Natural killer cell (primary cell): ENCODE measurements around the gene VSIG10L2. TPM values are rescaled to one million over a fixed set of nuclear protein-coding genes. Genes with fewer than 3 reads are reported as not detected.

Experiments used
- ATAC-seq, 3 donors: fragments of 150-1000 bp in 2 of 3; fragments of 200-7000 bp in 1 of 3; cut with Tn5 transposase; 1 replicate in 1 of 3; 2 replicates in 2 of 3; pipeline ENCODE4 v1.10.0; 2021; ENCODE audit warnings: mild to moderate bottlenecking in 2 of 3, moderate library complexity in 2 of 3
- DNase-seq, 2 donors: peaks; one replicate each; pipeline versions ENCODE4 v3.0.0 to v3.0.0-alpha.2; 2013 to 2021; ENCODE audit warnings: mixed read lengths in 1 of 2
- H3K27ac ChIP-seq: one replicate; pipeline ENCODE4 v1.5.1; 2013; ENCODE audit warnings: mild to moderate bottlenecking, low read length
- H3K27me3 ChIP-seq: one replicate; pipeline ENCODE4 v1.6.1; 2013; ENCODE audit warnings: low read length; ENCODE audit not compliant: control insufficient read depth, insufficient read depth
- H3K36me3 ChIP-seq: one replicate; pipeline ENCODE4 v1.6.1; 2013; ENCODE audit warnings: low read length; ENCODE audit not compliant: control insufficient read depth, insufficient read depth
- H3K4me1 ChIP-seq: one replicate; pipeline ENCODE4 v1.6.1; 2013; ENCODE audit warnings: low read length; ENCODE audit not compliant: control insufficient read depth, insufficient read depth
- H3K4me3 ChIP-seq: one replicate; pipeline ENCODE4 v1.5.1; 2013; ENCODE audit warnings: low read length
- H3K9me3 ChIP-seq: one replicate; pipeline ENCODE4 v1.6.1; 2013; ENCODE audit warnings: low read length; ENCODE audit not compliant: control insufficient read depth, insufficient read depth
- H3K27ac Mint-ChIP-seq, 2 donors: one replicate each; pipeline ENCODE4 v1.8.0; 2022; ENCODE audit warnings: mild to moderate bottlenecking in 2 of 2, mixed read lengths in 2 of 2, moderate library complexity in 1 of 2
- H3K27me3 Mint-ChIP-seq, 2 donors: one replicate each; pipeline ENCODE4 v1.8.0; 2022; ENCODE audit warnings: low read depth in 2 of 2, mixed read lengths in 2 of 2
- H3K36me3 Mint-ChIP-seq: one replicate; pipeline ENCODE4 v1.8.0; 2022; ENCODE audit warnings: mixed read lengths
- H3K4me1 Mint-ChIP-seq, 2 donors: one replicate each; pipeline ENCODE4 v1.8.0; 2022; ENCODE audit warnings: mixed read lengths in 2 of 2
- H3K4me3 Mint-ChIP-seq: one replicate; pipeline ENCODE4 v1.8.0; 2022; ENCODE audit warnings: mild to moderate bottlenecking, moderate library complexity, mixed read lengths
- H3K9me3 Mint-ChIP-seq, 2 donors: one replicate each; pipeline ENCODE4 v1.8.0; 2022; ENCODE audit warnings: mixed read lengths in 2 of 2
- WGBS: methylation state at CpG from one replicate; pipeline ENCODE4 v1.1.7; 2013; ENCODE audit warnings: missing lambda C conversion rate; ENCODE audit not compliant: insufficient coverage; 5-methylcytosine and 5-hydroxymethylcytosine counted together
- intact Hi-C: fragments of 100-400 bp; cut with micrococcal nuclease; formaldehyde crosslinking; loops from one replicate; pipeline ENCODE4 v1.14.2; 2022
- total RNA-seq, 4 donors: library from RNA; stranded (reverse); fragments of 120-200 nt in 1 of 4; gene quantifications; one replicate each; pipeline versions ENCODE4 v1.2.3 to v1.2.4, GENCODE V29; 2013 to 2022
- TF ChIP-seq, protein P1 (sequence below): fragments of 200-600 bp; IDR thresholded peaks from one replicate; pipeline ENCODE4 v1.8.0; 2022; ENCODE audit warnings: antibody characterized with exemption

VSIG10L2 gene
- total RNA-seq, 3 donors from 2014 or later (not counting 1 experiment from before 2014, with no cell fraction given) = not detected

DNA sequence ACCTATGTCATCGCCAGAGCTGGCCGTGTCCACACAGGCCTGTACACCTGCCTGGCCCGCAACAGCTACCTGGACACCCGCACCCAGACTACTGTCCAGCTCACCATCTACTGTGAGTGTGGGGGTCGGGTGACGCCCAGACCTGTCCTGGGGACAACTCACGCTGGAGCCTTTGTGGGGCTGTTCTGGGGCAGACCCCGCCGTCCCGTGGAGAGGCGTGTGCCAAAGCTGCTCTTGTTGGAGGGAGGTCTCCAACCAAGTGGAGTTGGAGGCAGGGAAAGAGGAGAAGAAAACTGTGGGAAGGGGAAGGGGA, 4.3 kb downstream of the VSIG10L2 start:
- no peak overlapping the region for H3K4me3 ChIP-seq
- 92% methylated on average over 11 of the region's 11 CpGs for WGBS
- no peaks in the 10 kb centered on the region for H3K9me3 ChIP-seq
- ATAC-seq (no peak), DNase-seq (no peak)
- H3K27me3 ChIP-seq = no peaks in the 10 kb centered on the region
- no peak overlapping the region for H3K27ac ChIP-seq
- no peak overlapping the region for H3K4me3 Mint-ChIP-seq
- TF ChIP-seq, protein P1, sequence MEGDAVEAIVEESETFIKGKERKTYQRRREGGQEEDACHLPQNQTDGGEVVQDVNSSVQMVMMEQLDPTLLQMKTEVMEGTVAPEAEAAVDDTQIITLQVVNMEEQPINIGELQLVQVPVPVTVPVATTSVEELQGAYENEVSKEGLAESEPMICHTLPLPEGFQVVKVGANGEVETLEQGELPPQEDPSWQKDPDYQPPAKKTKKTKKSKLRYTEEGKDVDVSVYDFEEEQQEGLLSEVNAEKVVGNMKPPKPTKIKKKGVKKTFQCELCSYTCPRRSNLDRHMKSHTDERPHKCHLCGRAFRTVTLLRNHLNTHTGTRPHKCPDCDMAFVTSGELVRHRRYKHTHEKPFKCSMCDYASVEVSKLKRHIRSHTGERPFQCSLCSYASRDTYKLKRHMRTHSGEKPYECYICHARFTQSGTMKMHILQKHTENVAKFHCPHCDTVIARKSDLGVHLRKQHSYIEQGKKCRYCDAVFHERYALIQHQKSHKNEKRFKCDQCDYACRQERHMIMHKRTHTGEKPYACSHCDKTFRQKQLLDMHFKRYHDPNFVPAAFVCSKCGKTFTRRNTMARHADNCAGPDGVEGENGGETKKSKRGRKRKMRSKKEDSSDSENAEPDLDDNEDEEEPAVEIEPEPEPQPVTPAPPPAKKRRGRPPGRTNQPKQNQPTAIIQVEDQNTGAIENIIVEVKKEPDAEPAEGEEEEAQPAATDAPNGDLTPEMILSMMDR = no peak
- no peaks in the 10 kb centered on the region for H3K36me3 ChIP-seq
- H3K27ac Mint-ChIP-seq = no peak overlapping the region
- H3K4me1 Mint-ChIP-seq = no peaks in the 10 kb centered on the region
- H3K9me3 Mint-ChIP-seq = no peaks in the 10 kb centered on the region
- H3K4me1 ChIP-seq = no peaks in the 10 kb centered on the region
- H3K27me3 Mint-ChIP-seq = peaks cover 5 to 7% of the 10 kb centered on the region in 2 donors
- no peaks in the 10 kb centered on the region for H3K36me3 Mint-ChIP-seq
- intact Hi-C loops = no loop called here

GRCh38 chr11:125950696-125951651, 5.1 kb downstream of the VSIG10L2 start:
- Mint-ChIP-seq H3K27me3 (peaks cover 5 to 7% of the 10 kb centered on the region in 2 donors), H3K4me3 (no peak overlapping the region), H3K9me3 (no peaks in the 10 kb centered on the region), H3K27ac (no peak overlapping the region), H3K36me3 (no peaks in the 10 kb centered on the region), H3K4me1 (no peaks in the 10 kb centered on the region)
- no peaks in the 10 kb centered on the region for H3K36me3 ChIP-seq
- intact Hi-C loops = no loop called here
- H3K27ac ChIP-seq = no peak overlapping the region
- no peak for DNase-seq
- peak in 1 of 3 donors; percentile 22 for ATAC-seq
- WGBS = 90% methylated on average over 15 of the region's 15 CpGs
- H3K27me3 ChIP-seq = no peaks in the 10 kb centered on the region
- H3K4me3 ChIP-seq = no peak overlapping the region
- TF ChIP-seq, protein P1 = no peak
- no peaks in the 10 kb centered on the region for H3K9me3 ChIP-seq
- H3K4me1 ChIP-seq = no peaks in the 10 kb centered on the region

GRCh38 chr11:125951731-125952130, 5.9 kb downstream of the VSIG10L2 start:
- H3K27ac Mint-ChIP-seq = no peak overlapping the region
- WGBS = 78% methylated on average over 11 of the region's 11 CpGs
- no peak for ATAC-seq

More at GRCh38 chr11:125951731-125952130, 5.9 kb downstream of the VSIG10L2 start:
- DNase-seq = no peak
- H3K27me3 Mint-ChIP-seq = peaks cover 3 to 7% of the 10 kb centered on the region in 2 donors
- Histone ChIP-seq H3K27me3 (no peaks in the 10 kb centered on the region), H3K9me3 (no peaks in the 10 kb centered on the region), H3K4me3 (no peak overlapping the region), H3K27ac (no peak overlapping the region), H3K4me1 (no peaks in the 10 kb centered on the region), H3K36me3 (no peaks in the 10 kb centered on the region)
- no peak overlapping the region for H3K4me3 Mint-ChIP-seq
- TF ChIP-seq, protein P1 = no peak
- H3K4me1 Mint-ChIP-seq = no peaks in the 10 kb centered on the region
- H3K9me3 Mint-ChIP-seq = no peaks in the 10 kb centered on the region
- intact Hi-C loops = no loop called here
- H3K36me3 Mint-ChIP-seq = no peaks in the 10 kb centered on the region
